GM12878 (cell line): ENCODE measurements around the gene DDR2. TPM values are rescaled to one million over a fixed set of nuclear protein-coding genes. Genes with fewer than 3 reads are reported as not detected.
A peak's percentile ranks its signal among the peaks of the same experiment; 100 is the strongest.
"Not testable (repeated sequence)": the region's sequence is repeated elsewhere in the genome, so short reads cannot be mapped to it uniquely, and the experiment has no call there.

Source experiments
- ATAC-seq: fragments of 200-7000 bp; cut with Tn5 transposase; 3 replicates; pipeline ENCODE4 v1.9.1; 2020; ENCODE audit warnings: mild to moderate bottlenecking, moderate library complexity
- BruUV-seq: library from RNA; stranded (reverse); fragments of 400-500 nt; replicated peaks from 2 replicates; lab custom pipeline; 2021; lab: Mats Ljungman, UMichigan
- CTCF ChIA-PET: fragments of 300-600 bp; sonication (Branson Sonifier 250); formaldehyde crosslinking; extraction: SDS; loops from one replicate; lab custom pipeline; 2021; ENCODE audit warnings: inconsistent platforms; lab: Yijun Ruan, JAX
- POLR2A ChIA-PET: fragments of 350-600 bp; formaldehyde crosslinking; extraction: SDS; loops from one replicate; lab custom pipeline; 2021; ENCODE audit warnings: inconsistent platforms; lab: Charles Lee
- RAD21 ChIA-PET: fragments of 300-600 bp; sonication (Branson Sonifier 250); formaldehyde crosslinking; loops from one replicate; lab custom pipeline; 2023; ENCODE audit warnings: antibody characterized with exemption; ENCODE audit not compliant: unreplicated experiment; lab: Charles Lee
- SMC1A ChIA-PET: fragments of 300-600 bp; sonication (Branson Sonifier 250); formaldehyde crosslinking; loops from one replicate; lab custom pipeline; 2023; ENCODE audit not compliant: unreplicated experiment, uncharacterized antibody; lab: Charles Lee
- DNase-seq: peaks from one replicate; pipeline ENCODE4 v3.0.0-alpha.2; 2011; ENCODE audit warnings: low read depth, low spot score
- FAIRE-seq: peaks from 3 replicates; lab custom pipeline; 2011; peaks lifted over from hg19 to GRCh38; lab: Jason Lieb, UNC
- H2AFZ ChIP-seq: 2 replicates; pipeline ENCODE4 v1.6.0; 2011; ENCODE audit warnings: low read depth, low read length, control low read depth; ENCODE audit not compliant: control insufficient read depth
- H3K27ac ChIP-seq: 2 replicates; pipeline ENCODE4 v1.5.1; 2011; ENCODE audit warnings: control low read depth; ENCODE audit not compliant: control insufficient read depth, insufficient read depth
- H3K27me3 ChIP-seq, 2 experiments: replicated peaks in 1 of 2; 2 replicates each; pipeline versions ENCODE4 v1.6.0 to v1.6.1; 2011; ENCODE audit warnings: low read length in 1 of 2; ENCODE audit not compliant: control insufficient read depth in 2 of 2, insufficient read depth in 2 of 2
- H3K36me3 ChIP-seq, 2 experiments: 2 replicates each; pipeline ENCODE4 v1.5.1; 2011; ENCODE audit warnings: low read length in 1 of 2; ENCODE audit not compliant: control insufficient read depth in 2 of 2, insufficient read depth in 2 of 2
- H3K4me1 ChIP-seq: 2 replicates; pipeline ENCODE4 v1.6.1; 2011; ENCODE audit warnings: mild to moderate bottlenecking, low read length, moderate library complexity, mixed read lengths; ENCODE audit not compliant: control insufficient read depth, insufficient read depth
- H3K4me2 ChIP-seq: 2 replicates; pipeline ENCODE4 v1.6.0; 2011; ENCODE audit warnings: control low read depth; ENCODE audit not compliant: control insufficient read depth, insufficient read depth
- H3K4me3 ChIP-seq: fragments of 200-600 bp; sonication (generic); 2 replicates; pipeline ENCODE4 v1.5.1; 2016
- H3K79me2 ChIP-seq: 2 replicates; pipeline ENCODE4 v1.6.0; 2011; ENCODE audit warnings: low read length; ENCODE audit not compliant: control insufficient read depth, insufficient read depth
- H3K9ac ChIP-seq: 2 replicates; pipeline ENCODE4 v1.8.0; 2011; ENCODE audit warnings: low read length, control low read depth, mixed read lengths; ENCODE audit not compliant: control insufficient read depth, insufficient read depth
- H3K9me3 ChIP-seq: replicated peaks from 3 replicates; pipeline ENCODE4 v1.5.1; 2011; ENCODE audit warnings: mild to moderate bottlenecking, low read length; ENCODE audit not compliant: control insufficient read depth, insufficient read depth
- H4K20me1 ChIP-seq: 2 replicates; pipeline ENCODE4 v1.6.0; 2011; ENCODE audit not compliant: control insufficient read depth, insufficient read depth
- WGBS: methylation state at CpG from one replicate; pipeline ENCODE4 v1.1.6; 2016; ENCODE audit warnings: low lambda C conversion rate; ENCODE audit not compliant: insufficient replicate concordance, insufficient coverage; ENCODE audit errors: missing lambda C conversion rate; 5-methylcytosine and 5-hydroxymethylcytosine counted together
- in situ Hi-C: fragments of 300-500 bp; cut with MboI; formaldehyde crosslinking; loops from 9 replicates; pipeline ENCODE4 v1.14.3; 2018; ENCODE audit warnings: mixed read lengths
- intact Hi-C: fragments of 100-400 bp; cut with micrococcal nuclease; formaldehyde crosslinking; loops from one replicate; pipeline ENCODE4 v1.14.2; 2022; ENCODE audit not compliant: unreplicated experiment
- polyA plus RNA-seq, 11 experiments: library from polyadenylated mRNA; depleted of rRNA in 4 of 11; unstranded in 6 of 11; stranded (reverse) in 5 of 11; fragments of >200 nt; fragmentation: Nextera tagmentation in 4 of 11; fragmentation: Illumina TruSeq in 1 of 11; extraction: Ambion mirVana in 4 of 11; extraction: Trizol in 1 of 11; gene quantifications; 1 replicate in 1 of 11; 2 replicates in 10 of 11; pipeline versions ENCODE4 v1.2.1 to v1.2.3, GENCODE V29; 2011 to 2016; ENCODE audit warnings: inconsistent platforms in 2 of 11, missing spikeins in 2 of 11, low read depth in 1 of 11
- total RNA-seq, 4 experiments: library from RNA; depleted of rRNA in 3 of 4; stranded (reverse); fragments of >200 nt in 3 of 4; fragmentation: Illumina TruSeq in 1 of 4; extraction: Trizol in 1 of 4; gene quantifications; 2 replicates each; pipeline versions ENCODE4 v1.2.1 to v1.2.3, GENCODE V29; 2013 to 2021

DDR2 gene
- total and polyA plus RNA-seq, 10 of the 15 experiments (the other 5 are each of a cell fraction or from before 2014, with no cell fraction given), result 1.9 to 8.8 (median 5.5) TPM

- POLR2A ChIA-PET, DNase-seq, RAD21 ChIA-PET, H2AFZ ChIP-seq, H3K27me3 ChIP-seq, in situ Hi-C loops, H3K4me3 ChIP-seq, CTCF ChIA-PET, H3K4me1 ChIP-seq, FAIRE-seq, H3K9me3 ChIP-seq, H3K27ac ChIP-seq, intact Hi-C loops, SMC1A ChIA-PET, H3K9ac ChIP-seq, H3K79me2 ChIP-seq, H4K20me1 ChIP-seq, H3K36me3 ChIP-seq, H3K4me2 ChIP-seq, ATAC-seq: not testable (repeated sequence)
- TSS peak; percentile 47 for BruUV-seq
- WGBS, result 94% methylated on average over 2 of the region's 2 CpGs
Measured at GRCh38 chr1:162812357-162812756, 180.1 kb downstream of the DDR2 start.

DNA sequence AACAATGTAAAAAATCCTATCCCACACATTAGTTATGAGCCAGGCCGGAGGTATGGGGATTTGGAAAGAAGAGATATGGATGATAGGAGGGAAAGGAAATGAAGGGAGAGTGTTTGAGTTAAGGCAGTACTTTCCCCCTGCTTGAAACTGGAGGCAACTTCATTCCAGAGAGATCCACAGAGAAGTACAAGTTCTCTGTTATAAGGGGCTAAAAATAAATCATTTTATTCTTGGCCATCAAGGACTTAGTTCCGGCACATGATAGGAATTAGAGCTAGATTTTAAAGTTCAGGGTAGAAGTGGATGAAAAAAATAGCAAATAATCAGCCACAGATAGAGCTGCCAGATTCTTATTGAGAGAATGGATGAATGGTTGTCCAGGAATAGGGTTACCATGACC is 185.9 kb downstream of the DDR2 start:
- DNase-seq, H3K27ac ChIP-seq, in situ Hi-C loops, POLR2A ChIA-PET, H3K4me2 ChIP-seq, H4K20me1 ChIP-seq, intact Hi-C loops, RAD21 ChIA-PET, H3K79me2 ChIP-seq, ATAC-seq, SMC1A ChIA-PET, BruUV-seq, H2AFZ ChIP-seq, H3K36me3 ChIP-seq, H3K4me3 ChIP-seq, H3K9me3 ChIP-seq, H3K4me1 ChIP-seq, CTCF ChIA-PET, H3K9ac ChIP-seq, FAIRE-seq: not testable (repeated sequence)
- WGBS, result 97% methylated on average over 2 of the region's 2 CpGs
- peaks cover 3 to 10% of the 10 kb centered on the region in 2 experiments; a peak in 1 of 4 replicates for H3K27me3 ChIP-seq

DNA sequence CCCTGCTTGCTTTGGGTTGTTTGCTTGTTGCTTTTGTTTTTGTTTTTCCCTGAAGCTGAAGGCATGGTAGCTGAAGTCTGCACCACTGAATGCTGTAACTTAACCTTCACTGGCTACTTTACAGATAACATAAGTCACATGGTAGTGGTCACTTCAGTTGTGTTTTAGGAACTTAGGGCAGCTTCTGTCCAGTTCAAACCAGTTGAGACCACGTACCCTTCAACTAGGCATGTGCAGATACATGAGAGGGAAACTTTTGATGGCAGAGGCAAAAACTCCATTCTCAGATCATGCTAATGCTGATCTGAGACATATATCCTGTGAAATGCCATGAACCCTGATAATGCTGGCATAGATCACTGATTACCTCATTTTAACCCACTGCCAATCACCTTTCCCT is 186.4 kb downstream of the DDR2 start:
- H3K9ac ChIP-seq, DNase-seq, H3K4me3 ChIP-seq, BruUV-seq, H3K79me2 ChIP-seq, H3K4me1 ChIP-seq, intact Hi-C loops, H3K36me3 ChIP-seq, H3K27ac ChIP-seq, POLR2A ChIA-PET, CTCF ChIA-PET, H4K20me1 ChIP-seq, in situ Hi-C loops, ATAC-seq, RAD21 ChIA-PET, SMC1A ChIA-PET, H3K9me3 ChIP-seq, H3K4me2 ChIP-seq, H2AFZ ChIP-seq: not testable (repeated sequence)
- 88% methylated on average over 1 of the region's 1 CpG for WGBS
- H3K27me3 ChIP-seq, result peaks cover 3 to 10% of the 10 kb centered on the region in 2 experiments; a peak in 1 of 4 replicates
- peak; percentile 56 for FAIRE-seq
